ENCODE data around the gene CTDNEP1. TPM values are rescaled to one million over a fixed set of nuclear protein-coding genes. Genes with fewer than 3 reads are reported as not detected.

CTDNEP1 gene
- total RNA-seq, 1 donor from 2014 or later: 36.4 TPM

DNA sequence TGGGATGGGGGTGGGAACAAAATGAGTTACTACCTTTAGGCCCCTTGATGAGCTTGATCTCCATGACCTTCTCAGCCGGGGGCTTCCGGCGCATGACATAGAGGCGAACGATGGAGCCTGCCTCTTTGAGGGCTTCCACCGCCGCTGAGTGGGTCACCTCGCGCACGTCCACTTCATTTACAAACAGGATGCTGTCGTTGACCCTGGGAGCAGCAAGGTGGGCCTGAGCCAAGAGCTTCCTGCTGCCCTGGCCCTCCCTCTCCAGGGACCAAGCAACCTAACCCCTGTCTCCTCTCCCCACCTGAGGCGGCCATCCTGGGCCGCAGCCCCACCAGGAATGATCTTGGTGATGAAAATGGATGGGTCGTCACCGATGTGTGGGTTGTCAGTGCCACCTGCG lies 48.1 kb downstream of the CTDNEP1 start:
- H3K4me3 ChIP-seq (ENCODE audit: low read depth, low read length): no peak overlapping the region
- DNase-seq (ENCODE audit: low read depth): no peak
- TF ChIP-seq, protein P1, sequence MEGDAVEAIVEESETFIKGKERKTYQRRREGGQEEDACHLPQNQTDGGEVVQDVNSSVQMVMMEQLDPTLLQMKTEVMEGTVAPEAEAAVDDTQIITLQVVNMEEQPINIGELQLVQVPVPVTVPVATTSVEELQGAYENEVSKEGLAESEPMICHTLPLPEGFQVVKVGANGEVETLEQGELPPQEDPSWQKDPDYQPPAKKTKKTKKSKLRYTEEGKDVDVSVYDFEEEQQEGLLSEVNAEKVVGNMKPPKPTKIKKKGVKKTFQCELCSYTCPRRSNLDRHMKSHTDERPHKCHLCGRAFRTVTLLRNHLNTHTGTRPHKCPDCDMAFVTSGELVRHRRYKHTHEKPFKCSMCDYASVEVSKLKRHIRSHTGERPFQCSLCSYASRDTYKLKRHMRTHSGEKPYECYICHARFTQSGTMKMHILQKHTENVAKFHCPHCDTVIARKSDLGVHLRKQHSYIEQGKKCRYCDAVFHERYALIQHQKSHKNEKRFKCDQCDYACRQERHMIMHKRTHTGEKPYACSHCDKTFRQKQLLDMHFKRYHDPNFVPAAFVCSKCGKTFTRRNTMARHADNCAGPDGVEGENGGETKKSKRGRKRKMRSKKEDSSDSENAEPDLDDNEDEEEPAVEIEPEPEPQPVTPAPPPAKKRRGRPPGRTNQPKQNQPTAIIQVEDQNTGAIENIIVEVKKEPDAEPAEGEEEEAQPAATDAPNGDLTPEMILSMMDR (conservative IDR thresholded peaks at IDR 0.05; ENCODE audit: low read depth, low read length): no peak

DNA sequence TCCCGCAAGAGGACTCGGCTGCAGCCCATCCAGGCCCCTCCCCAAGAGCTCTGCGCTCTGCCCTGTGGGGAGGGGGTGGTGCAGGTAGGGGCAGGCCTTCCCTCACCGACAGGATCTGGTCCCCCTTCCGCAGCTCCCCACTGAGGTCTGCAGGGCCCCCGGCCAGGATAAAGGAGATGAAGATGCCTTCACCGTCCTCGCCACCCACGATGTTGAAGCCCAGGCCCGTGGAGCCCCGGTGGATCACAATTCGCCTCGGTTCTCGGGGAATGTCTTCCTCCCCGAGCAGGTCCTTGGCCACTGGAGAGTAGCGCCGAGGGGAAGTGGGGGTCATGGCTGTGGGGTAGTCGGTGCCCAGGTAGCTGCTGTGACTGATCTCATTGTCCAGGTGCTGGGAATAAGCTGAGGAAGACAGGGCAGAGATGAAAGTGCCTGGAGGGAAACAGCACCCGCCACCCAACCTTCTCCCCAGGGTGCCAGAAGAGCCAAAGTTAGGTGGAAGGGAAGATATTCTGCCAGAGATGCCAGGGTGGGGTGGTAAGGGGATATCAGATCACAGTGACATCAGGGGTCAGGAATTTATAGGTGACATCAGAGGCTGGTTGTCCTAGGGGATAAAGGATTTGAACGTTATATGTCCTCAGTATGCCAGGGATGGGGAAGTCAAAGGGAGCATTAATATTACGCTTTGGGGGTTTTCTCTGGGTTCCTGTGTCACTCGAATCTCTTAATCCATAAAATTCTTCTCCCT lies 54.7 kb downstream of the CTDNEP1 start:
- no peak for DNase-seq (ENCODE audit: low read depth)
- TF ChIP-seq, protein P1 (conservative IDR thresholded peaks at IDR 0.05; ENCODE audit: low read depth, low read length): no peak
- H3K4me3 ChIP-seq (ENCODE audit: low read depth, low read length): no peak overlapping the region

DNA sequence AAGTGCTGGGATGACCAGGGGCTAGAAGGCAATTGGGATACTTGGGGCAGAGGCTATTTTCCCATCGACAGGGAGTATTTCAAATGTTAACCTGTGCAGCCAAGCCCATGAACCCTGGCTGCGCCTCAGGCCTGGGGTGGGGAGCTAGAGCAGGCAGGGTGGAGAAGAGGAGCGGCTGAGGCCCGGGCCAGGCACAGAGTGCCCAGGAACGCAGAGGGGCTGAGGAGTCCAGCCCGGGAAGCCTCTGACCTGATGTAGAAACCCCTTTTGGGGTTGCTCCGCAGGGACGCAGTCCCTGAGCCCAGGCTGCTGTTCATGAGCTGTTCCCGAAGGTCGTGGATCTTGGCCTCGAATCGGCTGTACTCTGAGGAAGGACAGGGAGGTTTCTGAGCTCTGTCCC lies 55.6 kb downstream of the CTDNEP1 start:
- TF ChIP-seq, protein P1 (conservative IDR thresholded peaks at IDR 0.05; ENCODE audit: low read depth, low read length): no peak
- H3K4me3 ChIP-seq (ENCODE audit: low read depth, low read length): no peak overlapping the region
- no peak for DNase-seq (ENCODE audit: low read depth)

Other genes with a start within 250 kb of the CTDNEP1 start
- 180 and 275 TPM in 2 replicates for gene RNASEK, start 239.1 kb downstream of the CTDNEP1 start, total RNA-seq
- under 0.01 TPM in 1 of 2 replicates, not detected in the other for gene BCL6B, start 228.7 kb downstream of the CTDNEP1 start, total RNA-seq
- 3.1 and 4.1 TPM in 2 replicates for gene SLC16A13, start 215.7 kb downstream of the CTDNEP1 start, total RNA-seq
- gene SLC16A11, start 207.6 kb downstream of the CTDNEP1 start, total RNA-seq: not detected in 2 replicates
- not detected in 2 replicates for gene CLEC10A, start 171.5 kb downstream of the CTDNEP1 start, total RNA-seq
- gene ASGR2, start 136.9 kb downstream of the CTDNEP1 start, total RNA-seq: not detected in 2 replicates
- 0.72 and 5.1 TPM in 2 replicates for gene ASGR1, start 72.4 kb downstream of the CTDNEP1 start, total RNA-seq
- 2.6 and 7.8 TPM in 2 replicates for gene DLG4, start 31.9 kb downstream of the CTDNEP1 start, total RNA-seq
- gene ACADVL, start 31.8 kb downstream of the CTDNEP1 start, total RNA-seq: 320 and 573 TPM in 2 replicates
- 46.5 and 68.0 TPM in 2 replicates for gene DVL2, start 17.2 kb downstream of the CTDNEP1 start, total RNA-seq
- gene PHF23, start 12.3 kb downstream of the CTDNEP1 start, total RNA-seq: 27.1 and 42.8 TPM in 2 replicates
- gene GABARAP, start 9.3 kb downstream of the CTDNEP1 start, total RNA-seq: 298 and 570 TPM in 2 replicates
- 37.0 and 54.8 TPM in 2 replicates for gene ELP5, start 481 bp upstream of the CTDNEP1 start, total RNA-seq
- 105 and 200 TPM in 2 replicates for gene CLDN7, start 10.7 kb upstream of the CTDNEP1 start, total RNA-seq
- 0.23 and 0.36 TPM in 2 replicates for gene SLC2A4, start 30.0 kb upstream of the CTDNEP1 start, total RNA-seq
- gene YBX2, start 42.9 kb upstream of the CTDNEP1 start, total RNA-seq: 0.14 and 0.35 TPM in 2 replicates
- gene EIF5A, start 55.9 kb upstream of the CTDNEP1 start, total RNA-seq: 353 and 817 TPM in 2 replicates
- 91.5 and 104 TPM in 2 replicates for gene GPS2, start 63.6 kb upstream of the CTDNEP1 start, total RNA-seq
- 13.4 and 19.3 TPM in 2 replicates for gene NEURL4, start 77.6 kb upstream of the CTDNEP1 start, total RNA-seq
- 0.81 and 1.4 TPM in 2 replicates for gene ACAP1, start 84.8 kb upstream of the CTDNEP1 start, total RNA-seq
- 9.8 and 12.3 TPM in 2 replicates for gene KCTD11, start 100.4 kb upstream of the CTDNEP1 start, total RNA-seq
- gene TMEM95, start 103.4 kb upstream of the CTDNEP1 start, total RNA-seq: not detected in 2 replicates
- 5.4 and 7.3 TPM in 2 replicates for gene TNK1, start 129.4 kb upstream of the CTDNEP1 start, total RNA-seq
- 33.0 and 59.0 TPM in 2 replicates for gene PLSCR3, start 142.8 kb upstream of the CTDNEP1 start, total RNA-seq
- 134 and 163 TPM in 2 replicates for gene TMEM256, start 152.4 kb upstream of the CTDNEP1 start, total RNA-seq
- gene NLGN2, start 156.1 kb upstream of the CTDNEP1 start, total RNA-seq: 2.5 and 10.3 TPM in 2 replicates
- not detected in 2 replicates for gene SPEM1, start 168.6 kb upstream of the CTDNEP1 start, total RNA-seq
- not detected in 2 replicates for gene SPEM2, start 173.9 kb upstream of the CTDNEP1 start, total RNA-seq
- gene SPEM3, start 177.1 kb upstream of the CTDNEP1 start, total RNA-seq: not detected in 2 replicates
- 24.6 and 25.0 TPM in 2 replicates for gene TMEM102, start 183.7 kb upstream of the CTDNEP1 start, total RNA-seq
- 0.51 and 11.5 TPM in 2 replicates for gene FGF11, start 187.8 kb upstream of the CTDNEP1 start, total RNA-seq
- gene CHRNB1, start 193.3 kb upstream of the CTDNEP1 start, total RNA-seq: 21.3 and 30.7 TPM in 2 replicates
- gene ZBTB4, start 227.9 kb upstream of the CTDNEP1 start, total RNA-seq: 17.9 and 24.6 TPM in 2 replicates
- gene SLC35G6, start 229.7 kb upstream of the CTDNEP1 start, total RNA-seq: not detected in 2 replicates
- gene POLR2A, start 232.6 kb upstream of the CTDNEP1 start, total RNA-seq: 30.3 and 30.5 TPM in 2 replicates

Data from epithelial cell of proximal tubule (primary cell).